Ovary (tissue), 9 donors: ENCODE results near the gene TRABD2B. TPM values are rescaled to one million over a fixed set of nuclear protein-coding genes. Genes with fewer than 3 reads are reported as not detected.

ENCODE experiments used
- DNase-seq, 5 donors: peaks; one replicate each; pipeline ENCODE4 v3.0.0-alpha.2; 2019 to 2020
- H3K27ac ChIP-seq, 2 donors: fragments of 200-600 bp; one replicate each; pipeline versions ENCODE4 v1.5.1 to v1.8.0; 2019 to 2022
- H3K27me3 ChIP-seq: fragments of 200-600 bp; one replicate; pipeline ENCODE4 v1.8.0; 2022
- H3K36me3 ChIP-seq: fragments of 200-600 bp; sonication (generic); one replicate; pipeline ENCODE4 v1.5.1; 2019
- H3K4me1 ChIP-seq: one replicate; pipeline ENCODE4 v1.8.1; 2013; ENCODE audit warnings: mild to moderate bottlenecking, moderate library complexity; ENCODE audit not compliant: insufficient read depth
- H3K4me3 ChIP-seq: fragments of 200-600 bp; sonication (generic); one replicate; pipeline ENCODE4 v1.5.1; 2017
- H3K9me3 ChIP-seq, 2 donors: fragments of 200-600 bp in 1 of 2; sonication (generic) in 1 of 2; one replicate each; pipeline versions ENCODE4 v1.5.1 to v1.8.1; 2013 to 2019; ENCODE audit warnings: mild to moderate bottlenecking in 1 of 2, moderate library complexity in 1 of 2
- CTCF ChIP-seq, 3 donors: fragments of 450-650 bp in 2 of 3; fragments of 200-600 bp in 1 of 3; IDR thresholded peaks; one replicate each; pipeline versions ENCODE4 v1.5.1 to v1.8.0; 2016 to 2022; ENCODE audit warnings: antibody characterized with exemption in 3 of 3, mild to moderate bottlenecking in 1 of 3
- EP300 ChIP-seq: sonication (generic); formaldehyde crosslinking; IDR thresholded peaks from one replicate; pipeline ENCODE4 v1.6.1; 2017; ENCODE audit warnings: antibody characterized with exemption
- POLR2A ChIP-seq: fragments of 450-650 bp; IDR thresholded peaks from one replicate; pipeline ENCODE4 v1.6.1; 2017; ENCODE audit warnings: antibody characterized with exemption, mild to moderate bottlenecking, moderate library complexity
- WGBS, 3 donors: extraction: QIAGEN DNeasy Blood & Tissue Kit in 1 of 3; methylation state at CpG; one replicate each; pipeline versions ENCODE4 v1.1.5 to v1.1.7; 2013 to 2017; 5-methylcytosine and 5-hydroxymethylcytosine counted together
- intact Hi-C, 4 donors: fragments of 100-400 bp; cut with DNase I; formaldehyde crosslinking; loops; one replicate each; pipeline versions ENCODE4 v1.11.0 to v1.15.1; 2022 to 2023
- polyA plus RNA-seq, 2 donors: library from polyadenylated mRNA; stranded (reverse); fragments of 200-250 nt in 1 of 2; fragments of 350-450 nt in 1 of 2; fragmentation: Illumina TruSeq in 1 of 2; extraction: RNeasy Lipid Tissue Mini Kit (QIAGEN cat#74804) in 1 of 2; gene quantifications; one replicate each; pipeline ENCODE4 v1.2.3, GENCODE V29; 2013 to 2014
- total RNA-seq, 7 donors: library from RNA; depleted of rRNA in 2 of 7; stranded (reverse); fragments of >200 nt in 2 of 7; fragmentation: NEBNext Ultra II Directional in 3 of 7; extraction: Animal tissue kit (Norgen Biotek cat#: 25700) in 3 of 7; gene quantifications; one replicate each; pipeline versions ENCODE4 v1.1.0 to v1.2.4, GENCODE V29; 2016 to 2023
- donor health status: DM: no; HTN: no; CAD: no; lungs with moderate emphysema.
- donor health status: DM: no; HTN: no; CAD: no.
- donor health status: Bipolar disorder and iron deficiency.
- donor health status: DM: yes; HTN: yes; CAD: no.
- donor health status: DM: no; HTN: no; CAD: no.
- donor health status: DM: yes; HTN: yes; CAD: no.

TRABD2B gene
- total and polyA plus RNA-seq, 9 donors, result 0.18 to 1.6 (median 0.52) TPM

- intact Hi-C loops, result no loop called here
These were observed 129.5 kb downstream of the TRABD2B start for GRCh38 chr1:47867438-47868347.

GRCh38 chr1:47866601-47867437, 130.4 kb downstream of the TRABD2B start:
- H3K27me3 ChIP-seq, result no peaks in the 10 kb centered on the region
- peaks cover 3% of the 10 kb centered on the region for H3K4me1 ChIP-seq
- intact Hi-C loops, result no loop called here
- no peaks in the 10 kb centered on the region for H3K9me3 ChIP-seq
- H3K27ac ChIP-seq, result no peak overlapping the region
- H3K4me3 ChIP-seq, result no peak overlapping the region
- 52 to 61% (median 58%) methylated on average over 8 of the region's 8 CpGs for WGBS, 3 donors
- no peak for TF ChIP-seq CTCF (IDR thresholded peaks at IDR 0.05)
- TF ChIP-seq POLR2A, result no peak
- no peak for TF ChIP-seq EP300
- DNase-seq, result no peak
- no peaks in the 10 kb centered on the region for H3K36me3 ChIP-seq

More at GRCh38 chr1:47867438-47868347, 129.5 kb downstream of the TRABD2B start:
- no peaks in the 10 kb centered on the region for H3K9me3 ChIP-seq
- H3K4me1 ChIP-seq, result peaks cover 6% of the 10 kb centered on the region
- H3K36me3 ChIP-seq, result no peaks in the 10 kb centered on the region
- TF ChIP-seq POLR2A, result no peak
- TF ChIP-seq EP300, result no peak
- TF ChIP-seq CTCF (IDR thresholded peaks at IDR 0.05), result no peak
- WGBS, 3 donors, result 40 to 47% (median 44%) methylated on average over 8 of the region's 8 CpGs
- H3K27ac ChIP-seq, result no peak overlapping the region
- no peaks in the 10 kb centered on the region for H3K27me3 ChIP-seq
- no peak overlapping the region for H3K4me3 ChIP-seq
- DNase-seq, result no peak

- no peak for TF ChIP-seq POLR2A
- TF ChIP-seq EP300, result no peak
- no peak for TF ChIP-seq CTCF (IDR thresholded peaks at IDR 0.05)
- WGBS, 3 donors, result 89 to 90% (median 89%) methylated on average over 6 of the region's 6 CpGs
- Histone ChIP-seq H3K4me1 (no peaks in the 10 kb centered on the region), H3K27me3 (no peaks in the 10 kb centered on the region), H3K4me3 (no peak overlapping the region), H3K9me3 (no peaks in the 10 kb centered on the region), H3K36me3 (no peaks in the 10 kb centered on the region), H3K27ac (no peak overlapping the region)
- intact Hi-C loops, result no loop called here
- no peak for DNase-seq
These were observed 131.2 kb downstream of the TRABD2B start for GRCh38 chr1:47865881-47866535.

- Histone ChIP-seq H3K27ac (no peak overlapping the region), H3K9me3 (no peaks in the 10 kb centered on the region), H3K27me3 (no peaks in the 10 kb centered on the region), H3K4me1 (no peaks in the 10 kb centered on the region), H3K36me3 (no peaks in the 10 kb centered on the region), H3K4me3 (no peak overlapping the region)
- intact Hi-C loops, result no loop called here
- no peak for TF ChIP-seq EP300
- no peak for TF ChIP-seq CTCF (IDR thresholded peaks at IDR 0.05)
- no peak for TF ChIP-seq POLR2A
- WGBS, 3 donors, result 49 to 66% (median 51%) methylated on average over 3 of the region's 3 CpGs
- DNase-seq, result no peak
These were observed 138.0 kb downstream of the TRABD2B start for GRCh38 chr1:47859092-47859743.
